Loucy (cell line): ENCODE results near the gene IRGQ.

Experiments used
- H2AFZ ChIP-seq: fragments of 200-600 bp; sonication (generic); 2 replicates; pipeline ENCODE4 v1.6.0; 2016; ENCODE audit warnings: antibody characterized with exemption, mild to moderate bottlenecking, low read length, moderate library complexity
- H3F3A ChIP-seq: fragments of 200-600 bp; 2 replicates; pipeline ENCODE4 v1.6.0; 2016; ENCODE audit warnings: antibody characterized with exemption, low read depth, mild to moderate bottlenecking
- H3K27me3 ChIP-seq: fragments of 200-600 bp; sonication (generic); 2 replicates; pipeline ENCODE4 v1.6.1; 2014; ENCODE audit warnings: low read length, mild to moderate bottlenecking; ENCODE audit not compliant: insufficient read depth, poor library complexity, severe bottlenecking
- H3K36me3 ChIP-seq: fragments of 200-600 bp; sonication (generic); 2 replicates; pipeline ENCODE4 v1.6.1; 2016; ENCODE audit warnings: low read length; ENCODE audit not compliant: insufficient read depth
- H3K4me1 ChIP-seq: fragments of 200-600 bp; sonication (generic); 2 replicates; pipeline ENCODE4 v1.5.1; 2014; ENCODE audit warnings: low read length, mild to moderate bottlenecking; ENCODE audit not compliant: insufficient read depth, poor library complexity, severe bottlenecking
- H3K4me2 ChIP-seq: fragments of 200-600 bp; sonication (generic); 2 replicates; pipeline ENCODE4 v1.6.0; 2014; ENCODE audit warnings: antibody characterized with exemption, low read length, low read depth, mild to moderate bottlenecking; ENCODE audit not compliant: poor library complexity, severe bottlenecking
- H3K4me3 ChIP-seq: fragments of 200-600 bp; sonication (generic); 2 replicates; pipeline ENCODE4 v1.5.1; 2014; ENCODE audit warnings: low read length, mild to moderate bottlenecking, mixed read lengths; ENCODE audit not compliant: poor library complexity, severe bottlenecking
- H3K79me2 ChIP-seq: fragments of 200-600 bp; sonication (generic); 2 replicates; pipeline ENCODE4 v1.6.1; 2014; ENCODE audit warnings: low read length; ENCODE audit not compliant: insufficient read depth
- H3K9ac ChIP-seq: fragments of 200-600 bp; sonication (generic); 2 replicates; pipeline ENCODE4 v1.6.0; 2014; ENCODE audit warnings: mild to moderate bottlenecking, low read depth, low read length, moderate library complexity; ENCODE audit not compliant: poor library complexity, severe bottlenecking
- H3K9me2 ChIP-seq: fragments of 200-600 bp; sonication (generic); replicated peaks from 2 replicates; pipeline ENCODE4 v1.6.1; 2016; ENCODE audit warnings: low read depth, low read length, mixed read lengths
- H3K9me3 ChIP-seq: fragments of 200-600 bp; sonication (generic); 2 replicates; pipeline ENCODE4 v1.6.1; 2014; ENCODE audit warnings: mild to moderate bottlenecking, antibody characterized with exemption, low read length, low read depth; ENCODE audit not compliant: insufficient read depth
- H4K20me1 ChIP-seq: fragments of 200-600 bp; sonication (generic); 2 replicates; pipeline ENCODE4 v1.6.0; 2014; ENCODE audit warnings: antibody characterized with exemption, low read length, mild to moderate bottlenecking; ENCODE audit not compliant: insufficient read depth, poor library complexity, severe bottlenecking
- CTCF ChIP-seq: fragments of 200-600 bp; sonication (generic); conservative IDR thresholded peaks from 2 replicates; pipeline ENCODE4 v1.5.1; 2014; ENCODE audit warnings: mild to moderate bottlenecking, antibody characterized with exemption, low read length
- EZH2phosphoT487 ChIP-seq: fragments of 200-600 bp; IDR thresholded peaks from 2 replicates; pipeline ENCODE4 v1.6.1; 2018; ENCODE audit warnings: antibody characterized with exemption, mild to moderate bottlenecking, moderate library complexity, borderline replicate concordance

The IRGQ gene, protein sequence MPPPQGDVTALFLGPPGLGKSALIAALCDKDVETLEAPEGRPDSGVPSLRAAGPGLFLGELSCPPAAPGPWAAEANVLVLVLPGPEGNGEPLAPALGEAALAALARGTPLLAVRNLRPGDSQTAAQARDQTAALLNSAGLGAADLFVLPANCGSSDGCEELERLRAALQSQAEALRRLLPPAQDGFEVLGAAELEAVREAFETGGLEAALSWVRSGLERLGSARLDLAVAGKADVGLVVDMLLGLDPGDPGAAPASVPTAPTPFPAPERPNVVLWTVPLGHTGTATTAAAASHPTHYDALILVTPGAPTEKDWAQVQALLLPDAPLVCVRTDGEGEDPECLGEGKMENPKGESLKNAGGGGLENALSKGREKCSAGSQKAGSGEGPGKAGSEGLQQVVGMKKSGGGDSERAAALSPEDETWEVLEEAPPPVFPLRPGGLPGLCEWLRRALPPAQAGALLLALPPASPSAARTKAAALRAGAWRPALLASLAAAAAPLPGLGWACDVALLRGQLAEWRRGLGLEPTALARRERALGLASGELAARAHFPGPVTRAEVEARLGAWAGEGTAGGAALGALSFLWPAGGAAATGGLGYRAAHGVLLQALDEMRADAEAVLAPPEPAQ

GRCh38 chr19:43595999-43596841, at the start of gene IRGQ, which contains the start of gene ZNF576:
Gene IRGQ, minus strand, starts transcription at chr19:43596134. Its CDS starts 796 bp downstream, at chr19:43595338.
Gene ZNF576, plus strand, starts transcription at chr19:43596595. Its CDS starts 514 bp downstream, at chr19:43597109.
- H3K27me3 ChIP-seq, result no peaks in the 10 kb centered on the region
- peaks cover 27% of the 10 kb centered on the region for H3K4me1 ChIP-seq
- peak within 1 kb of the TSS; percentile 75 for H2AFZ ChIP-seq
- TF ChIP-seq CTCF, result no peak
- TF ChIP-seq EZH2phosphoT487, result no peak
- peak within 1 kb of the TSS; percentile 96 for H3K4me3 ChIP-seq
- H3K4me2 ChIP-seq, result peak within 1 kb of the TSS; percentile 93
- H3K36me3 ChIP-seq, result peaks cover 23% of the 10 kb centered on the region; the same call in 1 of the 2 replicates
- no peaks in the 10 kb centered on the region for H3K9me2 ChIP-seq
- H4K20me1 ChIP-seq, result peaks cover 11% of the 10 kb centered on the region
- no peaks in the 10 kb centered on the region for H3K9me3 ChIP-seq
- no peaks in the 10 kb centered on the region for H3F3A ChIP-seq
- peaks cover 64% of the 10 kb centered on the region for H3K79me2 ChIP-seq
- H3K9ac ChIP-seq, result peak within 1 kb of the TSS; percentile 86

DNA sequence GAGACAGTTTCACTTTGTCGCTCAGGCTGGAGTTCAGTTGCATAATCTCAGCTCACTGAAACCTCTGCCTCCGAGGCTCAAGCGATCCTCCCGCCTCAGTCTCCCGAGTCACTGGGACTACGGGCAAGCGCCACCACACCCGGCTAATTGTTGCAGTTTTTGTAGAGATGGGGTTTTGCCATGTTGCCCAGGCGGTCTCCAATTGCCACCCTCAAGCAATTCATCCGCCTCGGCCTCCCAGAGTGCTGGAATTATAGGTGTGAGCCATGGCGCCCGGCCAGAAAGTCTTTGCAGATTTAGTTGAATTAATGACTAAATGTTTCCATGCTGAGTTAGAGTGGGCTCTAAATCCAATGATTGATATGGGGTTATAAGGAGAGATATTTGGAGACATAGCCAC, 48.2 kb upstream of the IRGQ start:
- H3K9me2 ChIP-seq, result no peaks in the 10 kb centered on the region
- H3K4me1 ChIP-seq, result peaks cover 6% of the 10 kb centered on the region
- TF ChIP-seq CTCF, result no peak
- no peak for TF ChIP-seq EZH2phosphoT487
- H3K9me3 ChIP-seq, result no peaks in the 10 kb centered on the region
- no peak overlapping the region for H2AFZ ChIP-seq
- no peaks in the 10 kb centered on the region; the same call in 1 of the 2 replicates for H3K36me3 ChIP-seq
- no peaks in the 10 kb centered on the region for H4K20me1 ChIP-seq
- no peaks in the 10 kb centered on the region for H3F3A ChIP-seq
- H3K9ac ChIP-seq, result no peak overlapping the region
- no peak overlapping the region for H3K4me3 ChIP-seq
- H3K79me2 ChIP-seq, result no peaks in the 10 kb centered on the region
- no peaks in the 10 kb centered on the region for H3K27me3 ChIP-seq
- no peak overlapping the region for H3K4me2 ChIP-seq

DNA sequence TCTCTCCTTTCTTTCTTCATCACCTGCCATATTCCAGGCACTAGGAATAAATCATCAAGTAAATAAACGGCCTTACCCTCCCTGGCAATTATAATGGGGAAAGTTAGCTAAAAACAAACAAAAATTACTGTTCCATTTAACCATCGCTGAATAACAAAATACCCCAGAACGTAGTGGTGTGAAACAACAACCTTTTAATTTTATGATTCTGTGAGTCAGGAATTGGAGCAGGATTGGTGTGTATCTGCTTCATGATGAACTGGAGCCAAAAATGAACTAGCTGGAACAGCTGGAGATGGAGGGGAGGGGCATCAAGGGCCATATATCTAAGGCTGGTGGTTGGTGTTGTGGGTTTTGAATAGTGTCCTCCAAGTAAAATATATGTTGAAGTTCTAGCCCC, 47.4 kb upstream of the IRGQ start:
- Histone ChIP-seq H3K4me3 (no peak overlapping the region), H3K4me1 (peaks cover 12% of the 10 kb centered on the region), H3F3A (no peaks in the 10 kb centered on the region), H2AFZ (no peak overlapping the region), H3K4me2 (no peak overlapping the region), H3K9me3 (no peaks in the 10 kb centered on the region), H3K79me2 (no peaks in the 10 kb centered on the region), H3K27me3 (no peaks in the 10 kb centered on the region), H3K9ac (no peak overlapping the region), H3K36me3 (no peaks in the 10 kb centered on the region), H4K20me1 (no peaks in the 10 kb centered on the region), H3K9me2 (no peaks in the 10 kb centered on the region)
- no peak for TF ChIP-seq CTCF
- TF ChIP-seq EZH2phosphoT487, result no peak
